HG02970 (cell line): ENCODE results near the gene RNF166.
A peak's percentile ranks its signal among the peaks of the same experiment; 100 is the strongest.

Source experiments
- ATAC-seq: cut with Tn5 transposase; IDR thresholded peaks from one replicate; pipeline ENCODE4 v1.9.1; 2021; ENCODE audit warnings: mild to moderate bottlenecking, moderate library complexity, moderate number of reproducible peaks; ENCODE audit not compliant: unreplicated experiment, low FRiP score

RNF166 gene

GRCh38 chr16:88712362-88712979 lies 6.3 kb upstream of the RNF166 start:
- ATAC-seq: no peak

DNA sequence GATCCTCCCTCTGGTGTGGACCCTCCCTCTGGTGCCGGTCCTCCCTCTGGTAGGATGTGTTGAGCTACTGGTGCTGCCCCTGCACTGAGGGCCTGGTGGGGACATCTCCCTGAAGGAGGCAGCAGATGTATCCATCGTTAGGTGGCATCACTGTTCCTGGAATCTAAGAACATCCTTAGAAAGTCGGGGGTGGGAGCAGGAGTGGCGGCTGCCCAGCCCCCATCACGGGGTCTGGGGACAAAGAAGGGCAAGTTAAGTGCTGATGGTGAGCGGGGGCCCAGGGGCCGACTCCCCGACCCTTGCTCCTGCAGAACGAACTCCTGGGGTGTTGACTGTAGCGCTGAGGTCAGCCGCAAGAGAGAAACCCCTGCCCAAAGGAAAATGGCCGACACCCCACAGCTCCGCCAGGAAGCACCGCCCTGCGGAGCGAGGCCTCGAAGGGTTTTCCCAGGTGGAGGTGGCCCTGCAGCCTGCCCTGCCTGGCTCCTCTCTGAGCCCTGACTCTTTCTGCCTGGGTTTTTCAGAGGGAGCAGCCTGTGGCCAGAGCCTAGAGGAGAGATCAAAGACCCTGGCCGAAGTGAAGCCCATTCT lies 5.6 kb upstream of the RNF166 start:
- ATAC-seq: no peak

GRCh38 chr16:88710556-88710955 lies 4.3 kb upstream of the RNF166 start:
- no peak for ATAC-seq

- ATAC-seq: no peak
These were observed 988 bp upstream of the RNF166 start for GRCh38 chr16:88706965-88707826.

DNA sequence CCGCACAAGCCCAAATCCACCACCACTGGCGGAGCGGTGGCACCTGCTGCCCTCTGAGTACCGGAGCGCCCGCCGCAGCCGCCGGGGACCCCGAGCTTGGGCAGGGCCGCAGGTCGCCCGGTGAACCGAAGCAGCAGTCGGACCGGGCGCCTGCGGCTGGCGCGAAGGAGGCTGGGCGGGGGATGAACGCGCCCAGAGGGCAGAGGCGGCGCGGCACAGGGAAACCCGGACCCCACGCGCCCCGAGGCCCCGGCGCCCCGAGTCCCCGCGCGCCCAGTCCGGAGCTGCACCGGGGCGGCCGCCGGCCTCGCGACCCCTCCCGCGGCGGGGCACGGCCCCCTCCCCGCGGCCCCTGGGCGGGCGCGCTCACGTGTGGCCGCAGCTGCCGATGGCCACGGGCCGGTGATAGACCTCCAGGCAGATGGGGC lies 393 bp downstream of the RNF166 start:
- ATAC-seq: peak; percentile 17

DNA sequence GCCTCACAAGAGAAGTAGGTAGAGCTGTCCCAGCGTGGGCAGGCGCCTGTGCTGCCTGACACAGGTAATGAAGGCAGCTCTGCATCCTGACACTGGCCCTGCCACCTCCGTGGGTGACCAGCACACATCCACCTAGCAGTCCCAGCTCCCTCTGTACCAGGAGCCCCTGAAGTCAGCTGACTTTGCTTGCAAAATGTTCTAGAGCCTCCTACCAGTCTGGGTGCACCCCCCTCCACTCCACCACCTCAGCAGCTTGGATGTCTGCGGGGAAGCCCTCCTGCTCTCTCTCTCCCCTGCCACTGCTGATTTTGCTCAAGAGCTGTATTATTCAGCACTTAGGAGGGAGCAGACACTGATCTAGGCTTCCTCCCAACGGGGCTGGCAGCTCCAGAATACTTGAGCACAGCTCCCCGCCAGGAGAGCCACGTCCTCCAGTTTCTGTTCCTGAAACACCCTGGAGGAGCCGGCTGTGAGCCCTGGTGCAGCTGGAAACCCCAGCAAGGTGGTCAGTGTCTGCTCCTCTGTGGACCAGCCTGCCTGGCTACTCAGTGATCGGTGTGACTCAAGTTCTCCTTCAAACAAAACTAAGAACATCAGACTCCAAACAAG lies 1.0 kb downstream of the RNF166 start:
- no peak for ATAC-seq

GRCh38 chr16:88703486-88704309 lies 2.5 kb downstream of the RNF166 start:
- no peak for ATAC-seq

GRCh38 chr16:88702371-88703210 lies 3.6 kb downstream of the RNF166 start:
- no peak for ATAC-seq

DNA sequence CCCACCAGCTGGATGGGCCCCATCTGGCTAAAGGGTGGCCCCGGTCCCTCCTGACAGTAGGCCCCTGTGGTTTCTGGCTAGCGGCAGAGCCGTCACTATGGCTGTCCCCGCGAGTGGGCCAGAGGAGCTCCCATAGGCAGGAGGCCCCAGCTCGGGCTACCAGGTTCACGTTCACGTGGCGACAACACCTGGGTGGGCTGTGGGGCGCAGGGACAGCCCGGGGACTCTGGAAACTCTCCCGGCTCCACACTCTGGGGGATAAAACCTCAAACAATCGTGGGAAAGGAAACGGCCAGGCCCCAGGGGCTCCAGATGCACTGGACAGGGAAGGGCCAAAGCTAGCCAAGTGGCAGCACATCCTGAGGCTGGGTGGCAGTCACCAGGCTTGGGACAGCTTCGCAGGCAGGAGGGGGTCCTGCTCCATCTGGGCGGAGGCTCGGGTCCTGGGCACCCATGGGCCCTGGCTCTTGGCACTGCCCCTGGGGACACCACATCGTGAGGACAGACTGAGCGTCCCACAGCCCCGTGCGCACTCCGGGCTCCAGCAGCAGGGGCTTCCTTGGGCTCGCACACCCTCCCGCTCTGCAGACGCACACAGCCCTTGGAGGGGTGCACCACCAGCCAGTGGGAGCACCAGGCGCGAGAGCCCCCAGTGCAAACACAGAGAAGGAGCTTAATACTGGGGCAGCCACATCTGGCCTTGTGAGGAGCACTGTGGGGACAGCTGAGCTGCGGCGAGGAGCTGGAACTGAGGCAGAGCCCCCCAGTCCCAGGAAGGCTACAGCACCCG lies 4.4 kb downstream of the RNF166 start:
- no peak for ATAC-seq

- ATAC-seq: peak; percentile 54
These were observed 5.3 kb downstream of the RNF166 start for GRCh38 chr16:88700636-88701482.

- ATAC-seq: no peak
These were observed 5.9 kb downstream of the RNF166 start for GRCh38 chr16:88700322-88700635.

DNA sequence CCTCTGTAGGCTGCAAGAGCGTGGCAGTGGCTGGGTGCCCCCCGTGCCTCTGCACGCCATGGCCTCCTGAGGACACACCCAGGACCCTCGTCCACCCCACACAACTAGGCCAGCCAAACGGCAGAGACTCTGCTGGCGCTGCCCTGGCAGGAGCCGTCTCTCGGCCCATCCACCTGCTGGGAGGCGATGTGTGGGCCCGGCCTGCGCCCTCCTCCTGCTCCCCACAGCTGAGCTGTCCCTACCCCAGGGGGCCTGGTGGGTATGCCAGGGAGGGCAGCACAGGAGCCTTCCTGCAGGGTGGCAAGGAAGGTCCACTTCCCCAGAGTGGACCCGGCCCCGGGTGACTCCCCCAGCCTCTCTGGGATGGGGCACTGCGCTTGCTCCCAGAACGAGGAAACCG lies 7.0 kb downstream of the RNF166 start:
- ATAC-seq: no peak

GRCh38 chr16:88698646-88699045 lies 7.6 kb downstream of the RNF166 start:
- ATAC-seq: no peak

DNA sequence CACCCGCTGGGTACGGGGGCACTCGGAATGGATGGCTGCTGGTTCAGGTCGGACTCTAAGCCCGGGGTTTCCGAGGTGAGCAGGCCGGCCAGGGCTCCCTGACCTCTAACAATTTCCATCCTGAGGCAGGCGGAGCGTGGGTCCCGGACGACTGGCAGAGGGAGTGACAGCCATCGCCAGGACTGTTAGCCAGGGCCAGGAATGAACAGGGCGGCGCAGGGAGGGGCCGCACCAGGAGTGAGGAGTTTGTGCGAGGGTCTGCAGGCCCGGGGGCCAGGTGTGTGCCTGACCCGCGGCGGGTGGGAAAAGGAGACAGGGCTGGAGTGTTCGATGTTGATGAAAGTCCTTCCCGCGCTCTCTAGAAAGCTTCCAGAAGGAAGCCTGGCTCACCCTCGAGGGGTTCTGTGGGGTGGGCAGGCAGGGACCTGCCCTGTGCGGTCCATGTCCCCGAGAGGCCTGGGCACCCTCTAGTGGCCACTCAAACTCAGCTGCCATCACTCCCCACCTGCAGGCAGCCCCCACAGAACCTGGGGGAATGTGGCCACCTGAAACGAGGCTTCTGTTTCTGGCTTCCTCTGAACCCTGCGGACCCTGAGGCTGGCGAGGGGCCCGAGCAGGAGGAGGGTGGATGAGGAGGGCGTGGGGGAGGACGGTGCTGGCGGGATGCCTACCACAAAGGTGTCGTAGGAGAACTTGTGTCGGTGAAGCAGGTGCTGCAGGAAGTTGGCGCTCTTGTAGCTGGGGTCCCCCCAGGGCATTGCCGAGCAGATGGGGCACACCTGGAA lies 8.2 kb downstream of the RNF166 start:
- no peak for ATAC-seq

GRCh38 chr16:88697116-88697830 lies 8.9 kb downstream of the RNF166 start:
- ATAC-seq: no peak

DNA sequence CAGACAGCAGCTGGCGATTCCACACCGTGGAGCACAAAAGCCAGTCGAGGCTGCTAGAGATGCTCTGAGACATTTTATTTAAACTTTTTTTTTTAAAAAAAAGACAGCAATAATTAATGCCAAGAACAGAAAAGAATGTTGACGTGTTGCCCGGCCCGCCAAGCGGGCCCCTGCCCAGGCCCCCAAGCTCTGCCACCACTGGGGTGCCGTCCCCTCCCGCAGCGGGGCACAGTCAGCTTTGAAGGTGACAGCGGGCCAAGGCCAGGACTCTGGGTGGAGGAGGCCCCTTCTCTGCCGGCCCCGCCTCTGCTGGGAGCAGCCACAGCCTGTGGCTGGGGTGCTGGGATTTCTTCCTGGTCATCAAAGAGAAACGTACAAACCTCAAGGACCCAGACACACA lies 9.8 kb downstream of the RNF166 start:
- ATAC-seq: no peak

DNA sequence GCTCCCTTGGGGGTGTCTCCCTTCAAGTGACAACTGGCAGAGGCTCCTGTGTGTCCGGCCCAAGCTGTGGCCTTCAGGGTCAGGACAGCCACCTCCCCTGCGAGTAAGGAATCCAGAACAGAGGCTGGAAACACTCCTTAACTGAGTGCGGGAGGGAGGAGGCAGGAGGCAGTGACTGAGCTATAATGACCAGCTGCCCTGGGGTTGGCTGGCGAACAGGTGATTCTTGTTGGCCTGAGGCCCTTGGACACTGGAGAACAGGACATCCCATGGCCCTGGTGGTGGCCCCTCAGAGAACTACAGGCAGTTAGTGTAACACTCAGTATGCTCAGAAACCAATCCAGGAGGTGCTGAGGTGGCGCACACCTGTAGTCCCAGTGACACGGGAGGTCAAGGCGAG lies 10.5 kb downstream of the RNF166 start:
- ATAC-seq: no peak
